Amygdala (tissue), 56 donors: ENCODE results near the gene EPHA3.

Source experiments
- DNase-seq, 56 donors: peaks; one replicate each; lab custom pipeline; 2025; lab: John Stamatoyannopoulos, UW

The EPHA3 gene

GRCh38 chr3:89278302-89279025, 171.0 kb downstream of the EPHA3 start:
- DNase-seq = no peak

- no peak for DNase-seq
These were observed 172.9 kb downstream of the EPHA3 start for GRCh38 chr3:89280301-89280700.

GRCh38 chr3:89280822-89281365, 173.5 kb downstream of the EPHA3 start:
- DNase-seq = no peak

- DNase-seq = no peak
These were observed 180.6 kb downstream of the EPHA3 start for GRCh38 chr3:89287902-89288508.

- DNase-seq = peak in 1 of 56 donors; percentile 0
These were observed 182.3 kb downstream of the EPHA3 start for GRCh38 chr3:89289574-89290190.

GRCh38 chr3:89297199-89297598, 189.8 kb downstream of the EPHA3 start:
- no peak for DNase-seq

GRCh38 chr3:89300526-89300925, 193.1 kb downstream of the EPHA3 start:
- no peak for DNase-seq

GRCh38 chr3:89300981-89301380, 193.6 kb downstream of the EPHA3 start:
- DNase-seq = no peak

GRCh38 chr3:89303701-89304100, 196.3 kb downstream of the EPHA3 start:
- no peak for DNase-seq

- no peak for DNase-seq
These were observed 199.1 kb downstream of the EPHA3 start for GRCh38 chr3:89306540-89306939.

- DNase-seq = no peak
These were observed 204.2 kb downstream of the EPHA3 start for GRCh38 chr3:89311581-89311980.

- no peak for DNase-seq
These were observed 204.7 kb downstream of the EPHA3 start for GRCh38 chr3:89312141-89312540.

GRCh38 chr3:89314454-89315098, 207.2 kb downstream of the EPHA3 start:
- peak in 9 of 56 donors; percentile 1 to 31 (median 3) for DNase-seq

GRCh38 chr3:89315750-89316470, 208.5 kb downstream of the EPHA3 start:
- no peak for DNase-seq

GRCh38 chr3:89320186-89320585, 212.8 kb downstream of the EPHA3 start:
- no peak for DNase-seq

GRCh38 chr3:89326997-89327396, 219.6 kb downstream of the EPHA3 start:
- DNase-seq = no peak

GRCh38 chr3:89332386-89332785, 225.0 kb downstream of the EPHA3 start:
- DNase-seq = no peak

- no peak for DNase-seq
These were observed 225.4 kb downstream of the EPHA3 start for GRCh38 chr3:89332793-89333192.

GRCh38 chr3:89335693-89336092, 228.3 kb downstream of the EPHA3 start:
- no peak for DNase-seq

GRCh38 chr3:89340408-89340807, 233.0 kb downstream of the EPHA3 start:
- DNase-seq = no peak
